T-helper 1 cell treated with Interleukin-12 subunit alpha and Interleukin-12 subunit beta and Interleukin-4 antibody, amounts not matched to agents 30 μg/mL and 1 μg/mL, for 36 hours (primary cell): Measurements from ENCODE around the gene CHCHD2.
"Not testable (repeated sequence)": the region's sequence is repeated elsewhere in the genome, so short reads cannot be mapped to it uniquely, and the experiment has no call there.

Experiments
- H3K27ac Mint-ChIP-seq: one replicate; pipeline ENCODE4 v1.8.0; 2021; ENCODE audit warnings: mild to moderate bottlenecking, mixed read lengths
- H3K27me3 Mint-ChIP-seq: one replicate; pipeline ENCODE4 v1.8.0; 2021; ENCODE audit warnings: low read depth, mixed read lengths
- H3K36me3 Mint-ChIP-seq: one replicate; pipeline ENCODE4 v1.8.0; 2021; ENCODE audit warnings: low read depth, mixed read lengths
- H3K4me1 Mint-ChIP-seq: one replicate; pipeline ENCODE4 v1.8.0; 2021; ENCODE audit warnings: low read depth, mixed read lengths
- H3K4me3 Mint-ChIP-seq: one replicate; pipeline ENCODE4 v1.8.0; 2021; ENCODE audit warnings: mild to moderate bottlenecking, moderate library complexity, mixed read lengths
- H3K9me3 Mint-ChIP-seq: one replicate; pipeline ENCODE4 v1.8.0; 2021; ENCODE audit warnings: mixed read lengths

Gene CHCHD2

DNA sequence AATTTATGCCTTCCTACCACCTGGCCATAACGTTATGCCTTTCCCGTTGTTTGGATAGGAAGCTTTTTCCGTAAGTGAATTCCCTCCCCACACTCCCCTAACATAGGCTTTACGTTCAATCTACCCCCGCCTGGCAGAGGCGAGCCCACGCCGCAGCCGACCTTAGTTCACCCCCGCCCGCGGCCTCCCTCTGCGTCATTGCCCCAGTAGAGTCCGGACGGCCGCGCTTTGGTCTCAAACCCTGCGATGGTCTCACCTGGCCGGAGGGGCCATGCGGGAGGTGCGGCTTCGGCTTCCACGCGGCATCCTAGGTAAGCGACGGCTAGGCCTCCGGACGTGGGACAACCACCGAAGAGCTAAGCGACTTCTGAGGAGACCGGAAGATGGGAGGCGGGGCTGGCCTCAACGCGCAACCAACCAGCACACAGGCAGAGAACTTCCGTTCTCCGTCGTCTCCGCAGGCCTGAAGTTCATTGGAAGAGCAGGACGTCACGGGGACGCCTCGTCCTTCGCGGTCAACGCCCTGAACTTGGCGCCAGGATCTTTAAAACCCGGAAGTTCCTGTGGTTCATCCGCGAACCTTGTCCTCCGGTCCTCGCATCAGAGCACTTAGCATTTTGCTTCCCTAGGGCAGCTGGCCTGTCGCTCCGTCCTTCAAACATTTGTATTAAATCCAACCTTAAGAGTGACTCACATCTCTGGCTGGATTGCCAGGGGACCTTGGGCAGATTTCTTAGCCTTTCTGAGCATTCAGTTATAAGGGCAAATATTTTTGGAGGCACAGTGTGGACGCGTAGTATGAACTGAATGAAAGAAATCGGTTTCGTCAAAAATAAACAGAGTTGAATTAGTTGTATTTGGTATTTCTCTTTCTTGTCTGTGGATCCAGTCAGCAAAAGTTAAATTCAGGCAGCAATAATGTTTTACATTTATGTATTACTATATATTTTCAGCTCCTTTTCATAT, at the start of gene CHCHD2:
Gene CHCHD2, minus strand, starts transcription at position 369 of the 966 bp plus-strand sequence. Its CDS starts 63 bp downstream, at position 306.
- peak within 1 kb of the TSS; percentile 96 for H3K4me3 Mint-ChIP-seq
- H3K36me3 Mint-ChIP-seq, result peaks cover 31% of the 10 kb centered on the region
- H3K27me3 Mint-ChIP-seq, result no peaks in the 10 kb centered on the region
- peaks cover 25% of the 10 kb centered on the region for H3K4me1 Mint-ChIP-seq
- H3K9me3 Mint-ChIP-seq, result peaks cover 9% of the 10 kb centered on the region
- peak within 1 kb of the TSS; percentile 98 for H3K27ac Mint-ChIP-seq

- H3K9me3 Mint-ChIP-seq, H3K27ac Mint-ChIP-seq, H3K36me3 Mint-ChIP-seq, H3K4me3 Mint-ChIP-seq, H3K4me1 Mint-ChIP-seq, H3K27me3 Mint-ChIP-seq: not testable (repeated sequence)
Measured at GRCh38 chr7:56131062-56131461, 24.8 kb upstream of the CHCHD2 start.

GRCh38 chr7:56127241-56127975, 21.1 kb upstream of the CHCHD2 start:
- H3K27me3 Mint-ChIP-seq, result no peaks in the 10 kb centered on the region
- no peaks in the 10 kb centered on the region for H3K4me1 Mint-ChIP-seq
- H3K27ac Mint-ChIP-seq, result no peak overlapping the region
- no peaks in the 10 kb centered on the region for H3K36me3 Mint-ChIP-seq
- no peak overlapping the region for H3K4me3 Mint-ChIP-seq
- H3K9me3 Mint-ChIP-seq, result no peaks in the 10 kb centered on the region

DNA sequence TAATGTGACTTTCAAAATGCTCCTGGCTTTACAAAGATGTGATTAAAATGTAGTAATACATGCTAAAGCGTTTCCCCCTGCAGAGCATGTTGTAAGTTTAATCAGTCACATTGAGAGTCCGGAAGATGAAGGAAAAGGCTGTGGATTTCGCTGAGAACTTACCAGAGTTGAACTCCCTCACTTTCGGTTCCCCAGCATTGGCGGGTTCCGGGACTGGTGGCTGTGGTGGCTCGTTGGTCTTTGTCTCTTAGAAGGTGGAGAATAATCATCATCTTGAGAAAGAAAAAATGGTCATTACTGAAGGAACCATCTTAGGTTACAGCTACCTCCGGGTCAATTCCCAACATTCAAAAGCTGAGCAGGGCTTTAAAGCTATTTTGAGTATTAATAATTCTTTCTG, 19.6 kb upstream of the CHCHD2 start:
- H3K9me3 Mint-ChIP-seq, result no peaks in the 10 kb centered on the region
- no peak overlapping the region for H3K27ac Mint-ChIP-seq

DNA sequence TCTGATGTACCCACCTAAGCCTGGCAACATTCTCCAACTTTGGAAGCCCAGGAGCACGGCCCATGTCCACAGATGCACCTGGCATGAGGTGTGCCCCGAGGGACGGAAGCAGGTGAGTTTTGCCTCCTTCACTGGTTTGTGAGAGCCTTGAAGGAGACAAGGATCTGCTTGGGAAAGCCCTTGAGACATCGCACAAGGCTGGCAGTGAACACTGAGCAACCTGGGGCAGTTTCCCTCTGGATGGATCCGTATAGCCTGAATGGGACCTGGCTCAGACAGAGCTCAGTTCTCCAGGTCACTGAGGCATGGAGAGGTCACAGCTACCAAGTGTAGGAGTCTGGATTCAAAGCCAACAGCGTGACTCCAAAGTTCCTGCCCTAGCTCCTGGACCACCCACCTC, 18.7 kb upstream of the CHCHD2 start:
- no peak overlapping the region for H3K27ac Mint-ChIP-seq
- no peaks in the 10 kb centered on the region for H3K9me3 Mint-ChIP-seq
- no peaks in the 10 kb centered on the region for H3K36me3 Mint-ChIP-seq
- H3K4me3 Mint-ChIP-seq, result no peak overlapping the region
- no peaks in the 10 kb centered on the region for H3K4me1 Mint-ChIP-seq
- no peaks in the 10 kb centered on the region for H3K27me3 Mint-ChIP-seq

More for the DNA sequence above, 19.6 kb upstream of the CHCHD2 start:
- Mint-ChIP-seq H3K4me1 (no peaks in the 10 kb centered on the region), H3K36me3 (no peaks in the 10 kb centered on the region), H3K27me3 (no peaks in the 10 kb centered on the region), H3K4me3 (no peak overlapping the region)

DNA sequence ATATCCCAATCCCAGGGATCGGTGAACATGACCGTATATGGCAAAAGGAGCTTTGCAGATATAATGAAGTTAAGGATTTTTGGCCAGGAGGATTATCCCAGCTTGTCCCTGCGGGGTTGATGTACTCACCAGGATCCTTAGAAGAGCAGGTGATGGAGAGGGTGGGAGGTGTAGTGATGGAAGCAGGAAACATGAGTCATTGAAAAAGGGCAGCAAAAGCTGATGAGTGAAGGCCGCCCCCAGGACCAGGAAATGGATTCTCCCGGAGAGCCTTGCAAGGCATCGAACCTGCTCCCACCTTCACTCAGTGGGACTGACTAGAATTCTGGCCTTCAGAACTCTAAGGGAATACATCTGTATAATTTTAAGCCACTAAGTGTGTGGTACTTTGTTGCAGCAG, 15.2 kb upstream of the CHCHD2 start:
- no peaks in the 10 kb centered on the region for H3K9me3 Mint-ChIP-seq
- no peaks in the 10 kb centered on the region for H3K36me3 Mint-ChIP-seq
- no peak overlapping the region for H3K27ac Mint-ChIP-seq
- H3K27me3 Mint-ChIP-seq, result no peaks in the 10 kb centered on the region
- no peak overlapping the region for H3K4me3 Mint-ChIP-seq
- H3K4me1 Mint-ChIP-seq, result no peaks in the 10 kb centered on the region

DNA sequence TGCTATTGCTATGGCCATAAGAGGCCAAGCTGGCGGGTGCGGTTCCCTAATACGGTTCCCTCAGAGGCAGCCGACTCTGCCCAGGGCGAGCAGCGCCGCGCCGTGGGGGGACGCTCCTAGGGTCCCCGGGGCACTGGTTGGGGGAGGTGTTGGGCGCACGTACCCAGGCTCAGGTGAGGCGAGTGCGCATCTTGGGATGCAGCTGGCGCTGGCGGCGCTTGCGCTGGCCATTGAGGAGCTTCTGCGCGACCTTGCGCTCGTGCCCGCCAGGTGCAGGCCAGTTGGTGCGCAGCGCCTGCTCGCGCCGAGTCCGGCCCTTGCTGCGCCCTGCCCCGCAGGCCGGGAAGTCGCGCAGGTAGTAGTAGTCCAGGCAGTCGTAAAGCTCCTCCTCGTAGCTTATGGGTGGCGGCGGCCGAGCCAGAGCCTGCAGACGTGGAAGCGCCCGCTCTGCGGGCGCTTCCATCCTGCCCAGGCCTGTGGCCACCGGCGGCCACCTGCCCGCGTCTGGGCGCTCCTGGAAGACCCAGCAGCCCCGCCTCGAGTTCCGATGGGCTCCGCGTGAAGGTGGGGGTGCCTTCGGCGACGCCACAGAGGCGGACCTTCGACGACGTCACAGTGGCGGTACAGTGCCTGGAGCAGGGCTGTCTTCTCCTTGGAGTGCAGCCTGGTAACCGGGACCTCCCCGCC, 9.7 kb upstream of the CHCHD2 start, which contains the start of gene NUPR2:
Gene NUPR2, minus strand, starts transcription at position 566 of the 687 bp plus-strand sequence. Its CDS starts 103 bp downstream, at position 463.
- no peak within 1 kb of the TSS for H3K4me3 Mint-ChIP-seq
- no peak within 1 kb of the TSS for H3K27ac Mint-ChIP-seq
- H3K27me3 Mint-ChIP-seq, result peaks cover 6% of the 10 kb centered on the region
- H3K4me1 Mint-ChIP-seq, result no peaks in the 10 kb centered on the region
- H3K36me3 Mint-ChIP-seq, result no peaks in the 10 kb centered on the region
- H3K9me3 Mint-ChIP-seq, result no peaks in the 10 kb centered on the region

- H3K9me3 Mint-ChIP-seq, H3K4me3 Mint-ChIP-seq, H3K27me3 Mint-ChIP-seq, H3K27ac Mint-ChIP-seq, H3K36me3 Mint-ChIP-seq: not testable (repeated sequence)
- peaks cover 10% of the 10 kb centered on the region for H3K4me1 Mint-ChIP-seq
Measured at GRCh38 chr7:56112244-56112643, 6.0 kb upstream of the CHCHD2 start.

DNA sequence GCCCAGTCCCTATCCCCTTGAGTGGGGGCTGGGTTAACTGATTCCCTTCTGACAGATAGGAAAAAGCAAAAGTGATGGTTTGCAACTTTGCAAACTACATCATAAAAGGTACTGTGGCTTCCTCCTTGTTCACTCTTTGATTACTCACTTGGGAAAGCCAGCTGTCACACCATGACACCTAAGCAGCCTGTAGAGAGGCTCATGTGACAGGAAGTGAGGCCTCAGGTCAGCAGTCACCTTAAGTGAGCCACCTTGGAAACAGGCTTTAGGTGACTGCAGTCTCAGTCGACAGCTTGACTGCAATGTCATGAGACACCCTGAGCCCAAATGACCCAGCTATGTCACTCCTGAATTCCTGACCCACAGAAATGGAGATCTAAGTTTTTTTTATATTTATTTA, 4.3 kb upstream of the CHCHD2 start:
- Mint-ChIP-seq H3K36me3 (peaks cover 18% of the 10 kb centered on the region), H3K27ac (no peak overlapping the region)

DNA sequence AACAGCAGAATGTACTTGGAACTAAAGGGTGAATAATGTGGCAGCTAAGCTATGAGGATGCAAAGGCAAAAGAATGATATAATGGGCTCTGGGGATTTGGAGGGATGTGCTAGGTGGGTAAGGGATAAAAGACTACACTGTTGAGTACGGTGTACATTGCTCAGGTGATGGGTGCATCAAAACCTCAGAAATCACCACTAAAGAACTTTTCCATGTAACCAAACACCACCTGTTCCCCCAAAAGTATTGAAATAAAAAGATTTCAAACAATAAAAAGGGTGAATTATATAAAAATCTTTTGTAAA, 1.6 kb upstream of the CHCHD2 start:
- peaks cover 25% of the 10 kb centered on the region for H3K4me1 Mint-ChIP-seq
- no peaks in the 10 kb centered on the region for H3K27me3 Mint-ChIP-seq
- peak overlapping the region; percentile 31 for H3K4me3 Mint-ChIP-seq
- peaks cover 9% of the 10 kb centered on the region for H3K9me3 Mint-ChIP-seq
- H3K36me3 Mint-ChIP-seq, result peaks cover 23% of the 10 kb centered on the region
- H3K27ac Mint-ChIP-seq, result peak overlapping the region; percentile 98

More for the DNA sequence above, 4.3 kb upstream of the CHCHD2 start:
- Mint-ChIP-seq H3K27me3 (peaks cover 6% of the 10 kb centered on the region), H3K9me3 (peaks cover 9% of the 10 kb centered on the region), H3K4me3 (no peak overlapping the region), H3K4me1 (peaks cover 18% of the 10 kb centered on the region)

DNA sequence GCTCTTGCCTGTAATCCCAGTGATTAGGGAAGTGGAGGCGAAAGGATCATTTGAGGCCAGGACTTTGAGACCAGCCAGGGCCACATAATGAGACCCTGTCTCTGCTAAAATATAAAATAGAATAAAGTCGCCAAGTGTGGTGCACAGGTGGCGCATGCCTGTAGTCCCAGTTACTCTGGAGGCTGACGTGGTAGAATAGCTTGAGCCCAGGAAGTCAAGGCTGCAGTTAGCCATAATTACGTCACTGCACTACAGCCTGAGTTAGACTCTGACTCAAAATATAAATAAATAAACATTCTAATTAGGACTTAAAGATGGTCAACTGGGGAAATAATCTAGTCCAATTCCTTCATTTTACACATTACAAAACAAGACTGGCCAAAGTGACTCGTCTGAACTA, 768 bp downstream of the CHCHD2 start:
- peak overlapping the region; percentile 96 for H3K4me3 Mint-ChIP-seq
- H3K27me3 Mint-ChIP-seq, result no peaks in the 10 kb centered on the region
- peaks cover 40% of the 10 kb centered on the region for H3K36me3 Mint-ChIP-seq
- H3K27ac Mint-ChIP-seq, result peak overlapping the region; percentile 98
- peaks cover 23% of the 10 kb centered on the region for H3K4me1 Mint-ChIP-seq
- peaks cover 9% of the 10 kb centered on the region for H3K9me3 Mint-ChIP-seq

- H3K9me3 Mint-ChIP-seq, H3K4me3 Mint-ChIP-seq, H3K27ac Mint-ChIP-seq, H3K27me3 Mint-ChIP-seq: not testable (repeated sequence)
- H3K4me1 Mint-ChIP-seq, result peaks cover 23% of the 10 kb centered on the region
- H3K36me3 Mint-ChIP-seq, result peaks cover 49% of the 10 kb centered on the region
Measured at GRCh38 chr7:56104138-56104537, 2.1 kb downstream of the CHCHD2 start.

DNA sequence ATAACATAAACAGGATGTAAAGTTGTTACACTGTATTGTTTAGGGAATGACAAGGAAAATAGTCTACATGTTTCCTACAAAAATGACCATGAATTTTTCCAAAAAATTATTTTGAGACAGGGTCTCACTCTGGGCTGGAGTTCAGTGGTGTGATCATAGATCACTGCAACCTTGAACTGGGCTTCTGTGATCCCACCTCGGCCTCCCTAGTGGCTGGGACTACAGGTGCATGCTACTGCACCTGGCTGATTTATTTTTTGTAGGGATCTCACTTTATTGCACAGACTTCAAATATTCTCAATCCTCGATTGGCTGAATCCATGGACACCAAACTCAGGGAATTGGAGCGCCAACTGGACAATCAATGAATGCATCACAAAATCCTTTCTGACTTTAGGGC, 6.6 kb downstream of the CHCHD2 start:
- Mint-ChIP-seq H3K27ac (no peak overlapping the region), H3K4me3 (no peak overlapping the region), H3K36me3 (peaks cover 35% of the 10 kb centered on the region)

DNA sequence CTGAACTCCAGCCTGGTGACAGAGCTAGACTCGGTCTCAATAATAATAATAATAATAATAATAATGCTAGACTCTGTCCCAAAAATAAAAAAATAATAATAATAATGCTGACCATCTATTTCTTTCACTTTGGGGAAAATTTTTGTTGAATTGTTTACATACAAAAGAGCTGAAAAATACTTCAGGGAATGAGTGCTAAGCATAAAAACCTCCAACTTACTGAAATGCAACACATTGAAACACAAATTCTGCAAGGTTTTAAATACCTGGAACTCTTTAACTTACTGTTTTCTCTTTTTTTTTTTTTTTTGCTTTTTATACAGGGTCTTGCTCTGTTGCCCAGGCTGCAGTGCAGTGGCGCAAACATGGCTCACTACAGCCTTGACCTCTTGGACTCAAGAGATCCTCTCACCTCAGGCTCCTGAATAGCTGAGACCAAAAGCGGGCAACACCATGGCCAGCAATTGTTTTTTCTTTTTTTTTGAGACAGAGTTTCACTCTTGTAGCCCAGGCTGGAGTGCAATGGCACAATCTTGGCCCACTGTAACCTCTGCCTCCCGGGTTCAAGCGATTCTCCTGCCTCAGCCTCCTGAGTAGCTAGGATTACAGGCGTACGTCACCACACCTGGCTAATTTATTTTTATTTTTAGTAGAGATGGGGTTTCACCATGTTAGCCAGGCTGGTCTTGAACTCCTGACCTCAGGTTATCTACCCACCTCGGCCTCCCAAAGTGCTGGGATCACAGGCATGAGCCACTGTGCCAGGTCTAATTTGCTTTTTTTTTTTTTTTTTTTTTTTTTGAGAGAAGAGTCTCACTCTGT, 7.9 kb downstream of the CHCHD2 start:
- not testable (repeated sequence) for H3K4me1 Mint-ChIP-seq, H3K27me3 Mint-ChIP-seq, H3K4me3 Mint-ChIP-seq, H3K27ac Mint-ChIP-seq, H3K9me3 Mint-ChIP-seq
- H3K36me3 Mint-ChIP-seq, result peaks cover 32% of the 10 kb centered on the region

More for the DNA sequence above, 6.6 kb downstream of the CHCHD2 start:
- Mint-ChIP-seq H3K4me1 (peaks cover 6% of the 10 kb centered on the region), H3K9me3 (no peaks in the 10 kb centered on the region), H3K27me3 (no peaks in the 10 kb centered on the region)
